Keratinocyte (primary cell): ENCODE measurements around the gene NUP107. TPM values are rescaled to one million over a fixed set of nuclear protein-coding genes. Genes with fewer than 3 reads are reported as not detected.

Source experiments
- DNase-seq: peaks from one replicate; pipeline ENCODE4 v3.0.0-alpha.2; 2011; ENCODE audit warnings: low read depth, missing footprints, low spot score
- FAIRE-seq: peaks from 2 replicates; lab custom pipeline; 2011; peaks lifted over from hg19 to GRCh38; lab: Jason Lieb, UNC
- H2AFZ ChIP-seq: 2 replicates; pipeline ENCODE4 v1.6.0; 2012; ENCODE audit warnings: low read length, control low read depth, inconsistent platforms; ENCODE audit not compliant: control insufficient read depth
- H3K27ac ChIP-seq: 2 replicates; pipeline ENCODE4 v1.5.1; 2011; ENCODE audit warnings: low read length; ENCODE audit not compliant: control insufficient read depth, insufficient read depth
- H3K27me3 ChIP-seq: 3 replicates; pipeline ENCODE4 v1.6.0; 2011; ENCODE audit warnings: low read length; ENCODE audit not compliant: control insufficient read depth, insufficient read depth; ENCODE audit errors: extremely low read depth
- H3K36me3 ChIP-seq, 2 experiments: 2 replicates in 1 of 2; 3 replicates in 1 of 2; pipeline ENCODE4 v1.5.1; 2011; ENCODE audit warnings: low read length in 2 of 2, mild to moderate bottlenecking in 1 of 2; ENCODE audit not compliant: control insufficient read depth in 2 of 2, insufficient read depth in 2 of 2; ENCODE audit errors: extremely low read depth in 1 of 2
- H3K4me1 ChIP-seq: 3 replicates; pipeline ENCODE4 v1.5.1; 2011; ENCODE audit warnings: low read length; ENCODE audit not compliant: control insufficient read depth, insufficient read depth; ENCODE audit errors: extremely low read depth
- H3K4me2 ChIP-seq: 3 replicates; pipeline ENCODE4 v1.6.0; 2011; ENCODE audit warnings: low read depth, low read length; ENCODE audit not compliant: control insufficient read depth, insufficient read depth; ENCODE audit errors: extremely low read depth
- H3K4me3 ChIP-seq, 3 experiments: fragments of 200-600 bp in 1 of 3; sonication (generic) in 1 of 3; 2 replicates in 2 of 3; 3 replicates in 1 of 3; pipeline ENCODE4 v1.5.1; 2011 to 2016; ENCODE audit warnings: low read length in 3 of 3, mild to moderate bottlenecking in 3 of 3, control low read depth in 2 of 3, inconsistent platforms in 1 of 3, low read depth in 1 of 3, mixed read lengths in 1 of 3, mixed run types in 1 of 3, moderate library complexity in 1 of 3; ENCODE audit not compliant: control insufficient read depth in 2 of 3, insufficient read depth in 2 of 3; ENCODE audit errors: extremely low read depth in 1 of 3
- H3K79me2 ChIP-seq: 2 replicates; pipeline ENCODE4 v1.6.0; 2012; ENCODE audit warnings: low read length; ENCODE audit not compliant: control insufficient read depth, insufficient read depth
- H3K9ac ChIP-seq: 3 replicates; pipeline ENCODE4 v1.6.0; 2011; ENCODE audit warnings: low read length; ENCODE audit not compliant: control insufficient read depth, insufficient read depth; ENCODE audit errors: extremely low read depth
- H3K9me1 ChIP-seq: 3 replicates; pipeline ENCODE4 v1.6.0; 2011; ENCODE audit warnings: low read length; ENCODE audit not compliant: control insufficient read depth, insufficient read depth; ENCODE audit errors: extremely low read depth
- H3K9me3 ChIP-seq: 2 replicates; pipeline ENCODE4 v1.5.1; 2012; ENCODE audit warnings: low read depth, low read length; ENCODE audit not compliant: control insufficient read depth
- H4K20me1 ChIP-seq: 3 replicates; pipeline ENCODE4 v1.6.0; 2011; ENCODE audit warnings: low read length; ENCODE audit not compliant: control insufficient read depth, insufficient read depth; ENCODE audit errors: extremely low read depth
- EZH2 ChIP-seq: IDR thresholded peaks from one replicate; pipeline ENCODE4 v1.6.1; 2012; ENCODE audit warnings: inconsistent platforms, mild to moderate bottlenecking, low read length, moderate library complexity
- dilution Hi-C: fragments of 300-500 bp; cut with MboI; formaldehyde crosslinking; loops from one replicate; pipeline ENCODE4 v1.7.0; 2020; ENCODE audit warnings: low sequenced_read_pairs; ENCODE audit not compliant: extremely low pct_ligation_motif_present
- polyA plus RNA-seq, 5 experiments: library from polyadenylated mRNA; depleted of rRNA in 3 of 5; stranded (reverse) in 3 of 5; stranded (forward) in 1 of 5; unstranded in 1 of 5; fragments of >200 nt; gene quantifications; 1 replicate in 1 of 5; 2 replicates in 3 of 5; 3 replicates in 1 of 5; pipeline versions ENCODE4 v1.2.1 to v1.2.3, GENCODE V29; 2011 to 2012; ENCODE audit warnings: missing spikeins in 2 of 5, low read depth in 1 of 5, low replicate concordance in 1 of 5
- TF ChIP-seq, protein P1 (sequence below), 3 experiments: IDR thresholded peaks in 1 of 3; conservative IDR thresholded peaks in 1 of 3; optimal IDR thresholded peaks in 1 of 3; 2 replicates in 2 of 3; 3 replicates in 1 of 3; pipeline versions ENCODE3 to v1.5.1; 2011; ENCODE audit warnings: low read length in 3 of 3, mild to moderate bottlenecking in 3 of 3, moderate library complexity in 2 of 3, control low read depth in 1 of 3, inconsistent platforms in 1 of 3; ENCODE audit not compliant: insufficient read depth in 2 of 3; ENCODE audit errors: extremely low read depth in 1 of 3

The NUP107 gene
- polyA plus RNA-seq, 1 donor (not counting 4 experiments of a cell fraction or from before 2014, with no cell fraction given) = 71.7 TPM

DNA sequence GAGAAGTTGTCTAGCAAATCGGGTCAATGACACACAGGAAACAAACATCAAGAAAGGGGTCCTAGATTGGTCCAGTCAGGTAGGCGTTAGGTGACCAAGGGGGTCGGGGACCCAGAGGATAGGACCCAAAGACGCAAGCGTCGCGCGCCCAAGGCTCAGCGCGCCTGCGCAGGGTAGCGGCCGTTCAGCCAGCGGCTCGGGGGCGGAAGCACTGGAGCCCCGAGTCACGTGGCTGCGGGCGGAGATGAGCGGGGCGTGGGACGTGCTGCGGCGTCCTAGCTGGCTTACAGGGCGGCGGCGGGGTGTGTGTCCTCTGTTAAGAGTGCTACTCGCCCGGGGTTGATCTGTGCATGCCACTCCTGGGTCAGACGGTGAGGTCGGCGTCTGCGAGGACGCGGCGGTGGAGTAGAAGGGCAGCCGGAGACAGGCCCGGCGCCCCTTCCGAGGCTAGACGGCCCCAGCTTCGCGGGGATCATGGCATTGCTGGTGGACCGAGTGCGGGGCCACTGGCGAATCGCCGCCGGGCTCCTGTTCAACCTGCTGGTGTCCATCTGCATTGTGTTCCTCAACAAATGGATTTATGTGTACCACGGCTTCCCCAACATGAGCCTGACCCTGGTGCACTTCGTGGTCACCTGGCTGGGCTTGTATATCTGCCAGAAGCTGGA, 59.3 kb downstream of the NUP107 start, which contains the start of gene SLC35E3:
Gene SLC35E3 (plus strand): TSS at position 273 of the 668 bp plus-strand sequence. CDS start 202 bp downstream, at position 475.
- H3K36me3 ChIP-seq = peaks cover 0 to 3% of the 10 kb centered on the region in 2 experiments
- peak within 1 kb of the TSS; percentile 86 for H3K27ac ChIP-seq
- peaks cover 9% of the 10 kb centered on the region for H3K79me2 ChIP-seq
- peak; percentile 44 for DNase-seq
- no peaks in the 10 kb centered on the region for H3K9me3 ChIP-seq
- no peaks in the 10 kb centered on the region for H3K9me1 ChIP-seq
- peak within 1 kb of the TSS; percentile 90 for H3K9ac ChIP-seq
- dilution Hi-C loops = no loop called here
- peak within 1 kb of the TSS; percentile 99 for H3K4me2 ChIP-seq
- H2AFZ ChIP-seq = peak within 1 kb of the TSS; percentile 94
- H3K27me3 ChIP-seq = no peaks in the 10 kb centered on the region
- no peak for TF ChIP-seq EZH2
- TF ChIP-seq, protein P1, sequence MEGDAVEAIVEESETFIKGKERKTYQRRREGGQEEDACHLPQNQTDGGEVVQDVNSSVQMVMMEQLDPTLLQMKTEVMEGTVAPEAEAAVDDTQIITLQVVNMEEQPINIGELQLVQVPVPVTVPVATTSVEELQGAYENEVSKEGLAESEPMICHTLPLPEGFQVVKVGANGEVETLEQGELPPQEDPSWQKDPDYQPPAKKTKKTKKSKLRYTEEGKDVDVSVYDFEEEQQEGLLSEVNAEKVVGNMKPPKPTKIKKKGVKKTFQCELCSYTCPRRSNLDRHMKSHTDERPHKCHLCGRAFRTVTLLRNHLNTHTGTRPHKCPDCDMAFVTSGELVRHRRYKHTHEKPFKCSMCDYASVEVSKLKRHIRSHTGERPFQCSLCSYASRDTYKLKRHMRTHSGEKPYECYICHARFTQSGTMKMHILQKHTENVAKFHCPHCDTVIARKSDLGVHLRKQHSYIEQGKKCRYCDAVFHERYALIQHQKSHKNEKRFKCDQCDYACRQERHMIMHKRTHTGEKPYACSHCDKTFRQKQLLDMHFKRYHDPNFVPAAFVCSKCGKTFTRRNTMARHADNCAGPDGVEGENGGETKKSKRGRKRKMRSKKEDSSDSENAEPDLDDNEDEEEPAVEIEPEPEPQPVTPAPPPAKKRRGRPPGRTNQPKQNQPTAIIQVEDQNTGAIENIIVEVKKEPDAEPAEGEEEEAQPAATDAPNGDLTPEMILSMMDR (optimal IDR thresholded peaks at IDR 0.05 in 1 of 3, IDR thresholded peaks at IDR 0.05 in 1 of 3, conservative IDR thresholded peaks at IDR 0.05 in 1 of 3; ENCODE audit: extremely low read depth in 1 of 3, insufficient read depth in 2 of 3, low read length in 3 of 3) = no peak
- H3K4me1 ChIP-seq = peaks cover 18% of the 10 kb centered on the region
- FAIRE-seq = no peak
- H4K20me1 ChIP-seq = no peaks in the 10 kb centered on the region
- peak within 1 kb of the TSS; percentile 62 to 98 (median 94) for H3K4me3 ChIP-seq

DNA sequence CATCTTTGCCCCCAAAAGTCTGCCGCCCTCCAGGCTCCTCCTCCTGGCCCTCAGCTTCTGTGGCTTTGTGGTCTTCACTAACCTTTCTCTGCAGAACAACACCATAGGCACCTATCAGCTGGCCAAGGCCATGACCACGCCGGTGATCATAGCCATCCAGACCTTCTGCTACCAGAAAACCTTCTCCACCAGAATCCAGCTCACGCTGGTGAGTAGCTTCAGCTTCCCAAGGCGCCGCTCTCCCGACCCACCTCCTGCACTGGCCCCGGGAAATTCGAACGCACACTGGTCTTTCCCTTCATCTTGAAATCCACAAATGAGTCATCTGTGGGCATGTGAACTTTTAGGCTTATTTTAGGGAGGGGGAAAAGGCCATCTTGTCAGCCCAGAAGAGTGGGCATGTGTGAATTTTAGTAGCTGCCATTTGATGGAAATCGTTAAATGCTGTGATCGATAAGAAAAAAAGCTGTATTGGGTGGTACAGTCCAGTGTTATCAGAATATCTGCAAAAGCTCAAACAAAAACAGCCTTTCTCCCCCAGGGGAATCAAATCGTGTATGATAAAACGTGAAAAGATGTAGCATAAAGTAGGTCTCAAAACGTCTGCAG, 59.9 kb downstream of the NUP107 start:
- Histone ChIP-seq H3K9me1 (no peaks in the 10 kb centered on the region), H2AFZ (peak overlapping the region; percentile 94), H3K9ac (peak overlapping the region; percentile 90), H3K79me2 (peaks cover 9% of the 10 kb centered on the region), H3K9me3 (no peaks in the 10 kb centered on the region), H3K36me3 (peaks cover 0 to 3% of the 10 kb centered on the region in 2 experiments), H3K4me3 (peak overlapping the region; percentile 62 to 98 (median 94)), H4K20me1 (no peaks in the 10 kb centered on the region), H3K27ac (peak overlapping the region; percentile 86), H3K4me1 (peaks cover 18% of the 10 kb centered on the region), H3K27me3 (no peaks in the 10 kb centered on the region), H3K4me2 (peak overlapping the region; percentile 99)
- dilution Hi-C loops = no loop called here
- DNase-seq (no peak), FAIRE-seq (peak; percentile 9)
- TF ChIP-seq, protein P1 (optimal IDR thresholded peaks at IDR 0.05 in 1 of 3, IDR thresholded peaks at IDR 0.05 in 1 of 3, conservative IDR thresholded peaks at IDR 0.05 in 1 of 3; ENCODE audit: extremely low read depth in 1 of 3, insufficient read depth in 2 of 3, low read length in 3 of 3) = no peak
- no peak for TF ChIP-seq EZH2
